HepG2 (cell line): ENCODE data around the gene JAK1. TPM values are rescaled to one million over a fixed set of nuclear protein-coding genes. Genes with fewer than 3 reads are reported as not detected.

Experiments used
- ATAC-seq: fragments of 200-7000 bp; cut with Tn5 transposase; 3 replicates; pipeline ENCODE4 v1.9.1; 2020; ENCODE audit warnings: mild to moderate bottlenecking, moderate library complexity
- BruUV-seq: library from RNA; stranded (reverse); fragments of 400-500 nt; replicated peaks from 2 replicates; lab custom pipeline; 2021; lab: Mats Ljungman, UMichigan
- CTCF ChIA-PET: fragments of 300-600 bp; formaldehyde crosslinking; extraction: SDS; loops from one replicate; lab custom pipeline; 2021; ENCODE audit warnings: low total read pairs, inconsistent platforms, low intra/inter-chr PET ratio; lab: Yijun Ruan, JAX
- POLR2A ChIA-PET: fragments of 350-600 bp; sonication (Branson Sonifier 250); formaldehyde crosslinking; loops from one replicate; lab custom pipeline; 2020; ENCODE audit warnings: antibody characterized with exemption, inconsistent platforms; lab: Yijun Ruan, JAX
- DNase-seq: peaks from one replicate; pipeline ENCODE4 v3.0.0-alpha.2; 2015; ENCODE audit warnings: low spot score
- FAIRE-seq: peaks from 3 replicates; lab custom pipeline; 2011; peaks lifted over from hg19 to GRCh38; lab: Jason Lieb, UNC
- H2AFZ ChIP-seq: one replicate; pipeline ENCODE4 v1.6.1; 2011; ENCODE audit warnings: low read length, inconsistent platforms
- H3K27ac ChIP-seq: fragments of 300-600 bp; 3 replicates; pipeline ENCODE4 v1.8.0; 2011; ENCODE audit warnings: mixed run types, mild to moderate bottlenecking, mixed read lengths, low read length, inconsistent platforms; ENCODE audit not compliant: insufficient read depth; ENCODE audit errors: extremely low read length
- H3K27me3 ChIP-seq, 2 experiments: fragments of 200-600 bp in 1 of 2; 2 replicates in 1 of 2; 3 replicates in 1 of 2; pipeline versions ENCODE4 v1.6.0 to v1.8.0; 2011; ENCODE audit warnings: low read length in 2 of 2, mild to moderate bottlenecking in 2 of 2, moderate library complexity in 2 of 2, inconsistent platforms in 1 of 2; ENCODE audit not compliant: insufficient read depth in 2 of 2, control insufficient read depth in 1 of 2
- H3K36me3 ChIP-seq, 2 experiments: fragments of 200-600 bp in 1 of 2; replicated peaks in 1 of 2; 2 replicates in 1 of 2; 3 replicates in 1 of 2; pipeline versions ENCODE4 v1.5.1 to v1.8.0; 2011; ENCODE audit warnings: low read length in 2 of 2, inconsistent platforms in 1 of 2; ENCODE audit not compliant: insufficient read depth in 2 of 2, control insufficient read depth in 1 of 2
- H3K4me1 ChIP-seq: 2 replicates; pipeline ENCODE4 v1.5.1; 2012; ENCODE audit warnings: low read length, inconsistent platforms; ENCODE audit not compliant: insufficient read depth
- H3K4me2 ChIP-seq: 2 replicates; pipeline ENCODE4 v1.6.0; 2011; ENCODE audit warnings: low read depth, low read length, inconsistent platforms
- H3K4me3 ChIP-seq, 3 experiments: fragments of 200-600 bp in 1 of 3; sonication (generic), shearing (Covaris generic) in 1 of 3; replicated peaks in 1 of 3; 2 replicates each; pipeline ENCODE4 v1.5.1; 2011 to 2016; ENCODE audit warnings: low read length in 3 of 3, inconsistent platforms in 2 of 3, low read depth in 2 of 3, mild to moderate bottlenecking in 2 of 3, control low read depth in 1 of 3, mixed read lengths in 1 of 3; ENCODE audit not compliant: insufficient read depth in 1 of 3
- H3K79me2 ChIP-seq: one replicate; pipeline ENCODE4 v1.6.1; 2011; ENCODE audit warnings: low read length, inconsistent platforms; ENCODE audit not compliant: insufficient read depth
- H3K9ac ChIP-seq: 2 replicates; pipeline ENCODE4 v1.6.0; 2011; ENCODE audit warnings: mild to moderate bottlenecking, low read depth, low read length, inconsistent platforms; ENCODE audit not compliant: insufficient read depth
- H3K9me3 ChIP-seq: 2 replicates; pipeline ENCODE4 v1.5.1; 2012; ENCODE audit warnings: mild to moderate bottlenecking, low read length
- H4K20me1 ChIP-seq: 2 replicates; pipeline ENCODE4 v1.6.0; 2011; ENCODE audit warnings: inconsistent platforms, mild to moderate bottlenecking, low read length, moderate library complexity; ENCODE audit not compliant: insufficient read depth
- CHCHD3 ChIP-seq: sonication (generic); formaldehyde crosslinking; IDR thresholded peaks from 2 replicates; pipeline ENCODE4 v1.8.0; 2022; ENCODE audit warnings: mild to moderate bottlenecking, missing genetic modification reagents, moderate library complexity
- HMGA1 ChIP-seq: sonication (generic); formaldehyde crosslinking; conservative IDR thresholded peaks from 2 replicates; pipeline ENCODE4 v1.4.0; 2020; ENCODE audit warnings: missing genetic modification reagents
- RFX1 ChIP-seq: fragments of 450-650 bp; IDR thresholded peaks from 2 replicates; pipeline ENCODE4 v1.6.1; 2017
- SOX5 ChIP-seq: IDR thresholded peaks from 2 replicates; pipeline ENCODE4 v1.6.1; 2016; ENCODE audit warnings: borderline replicate concordance
- TBX2 ChIP-seq: sonication (generic); formaldehyde crosslinking; IDR thresholded peaks from 2 replicates; pipeline ENCODE4 v1.5.0; 2020; ENCODE audit warnings: missing genetic modification reagents, mild to moderate bottlenecking, borderline replicate concordance
- ZFYVE20 ChIP-seq: sonication (generic); formaldehyde crosslinking; IDR thresholded peaks from 2 replicates; pipeline ENCODE4 v1.8.0; 2023; ENCODE audit warnings: low read depth, mild to moderate bottlenecking, moderate library complexity, missing genetic modification reagents, borderline replicate concordance
- ZGPAT ChIP-seq: IDR thresholded peaks from 2 replicates; pipeline ENCODE4 v1.6.1; 2016; ENCODE audit warnings: mild to moderate bottlenecking
- ZNF256 ChIP-seq: sonication (generic); formaldehyde crosslinking; conservative IDR thresholded peaks from 2 replicates; pipeline ENCODE4 v1.4.0; 2020; ENCODE audit warnings: missing genetic modification reagents
- ZNF414 ChIP-seq: sonication (generic); formaldehyde crosslinking; IDR thresholded peaks from 2 replicates; pipeline ENCODE4 v1.5.0; 2020; ENCODE audit warnings: missing genetic modification reagents
- ZNF878 ChIP-seq: sonication (generic); formaldehyde crosslinking; IDR thresholded peaks from 2 replicates; pipeline ENCODE4 v1.8.1; 2023; ENCODE audit warnings: mild to moderate bottlenecking, missing genetic modification reagents, moderate library complexity
- WGBS: methylation state at CpG from one replicate; pipeline ENCODE4 v1.1.6; 2017; ENCODE audit warnings: low lambda C conversion rate; 5-methylcytosine and 5-hydroxymethylcytosine counted together
- in situ Hi-C: cut with HindIII; loops from 2 replicates; pipeline ENCODE4 v1.10.0; 2017; ENCODE audit warnings: low pct_unique_long_range_greater_than_20kb; ENCODE audit not compliant: extremely low pct_ligation_motif_present
- intact Hi-C: fragments of 100-400 bp; cut with micrococcal nuclease; formaldehyde crosslinking; loops from one replicate; pipeline ENCODE4 v1.10.0; 2022; ENCODE audit not compliant: unreplicated experiment
- polyA plus RNA-seq, 8 experiments: library from polyadenylated mRNA; depleted of rRNA in 3 of 8; stranded (reverse) in 7 of 8; unstranded in 1 of 8; fragments of >200 nt; fragmentation: Illumina TruSeq in 4 of 8; extraction: Trizol in 4 of 8; gene quantifications; 2 replicates each; pipeline versions ENCODE4 v1.2.1 to v1.2.3, GENCODE V29; 2011 to 2016; ENCODE audit warnings: low read depth in 4 of 8, missing spikeins in 1 of 8, mixed read lengths in 1 of 8; ENCODE audit not compliant: insufficient read depth in 1 of 8
- total RNA-seq, 5 experiments: library from RNA; depleted of rRNA; stranded (reverse); fragments of >200 nt; fragmentation: Illumina TruSeq; extraction: Trizol; gene quantifications; 2 replicates each; pipeline ENCODE4 v1.2.3, GENCODE V29; 2016; ENCODE audit warnings: low read depth in 1 of 5
- TF ChIP-seq, protein P1 (sequence below): sonication (generic); formaldehyde crosslinking; IDR thresholded peaks from 2 replicates; pipeline ENCODE4 v1.4.0; 2020; ENCODE audit warnings: low read depth, mild to moderate bottlenecking, missing genetic modification reagents
- TF ChIP-seq, protein P2 (sequence below): sonication (generic); formaldehyde crosslinking; IDR thresholded peaks from 2 replicates; pipeline ENCODE4 v1.4.0; 2020; ENCODE audit warnings: missing genetic modification reagents

JAK1 gene
- total and polyA plus RNA-seq, 2 of the 13 experiments (the other 11 are each of a cell fraction or from before 2014, with no cell fraction given), result 23.9 to 42.4 TPM

DNA sequence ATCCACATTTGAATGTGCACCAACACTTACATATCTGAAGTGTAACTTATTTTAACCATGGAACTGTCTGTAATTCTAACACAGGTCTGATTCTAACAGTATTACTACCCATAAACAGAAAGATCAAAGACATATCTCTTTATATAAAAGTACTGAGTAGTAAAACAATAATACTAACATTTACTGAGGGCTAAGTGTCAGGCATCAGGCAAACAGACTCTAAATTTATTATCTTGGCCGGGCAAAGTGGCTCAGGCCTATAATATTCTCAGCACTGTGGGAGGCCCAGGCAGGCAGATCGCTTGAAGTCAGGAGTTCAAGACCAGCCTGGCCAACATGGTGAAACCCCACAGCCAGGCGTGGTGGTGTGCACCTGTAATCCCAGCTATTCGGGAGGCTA, 85.9 kb downstream of the JAK1 start:
- intact Hi-C loops, result no loop called here
- WGBS, result 96% methylated on average over 4 of the region's 4 CpGs

DNA sequence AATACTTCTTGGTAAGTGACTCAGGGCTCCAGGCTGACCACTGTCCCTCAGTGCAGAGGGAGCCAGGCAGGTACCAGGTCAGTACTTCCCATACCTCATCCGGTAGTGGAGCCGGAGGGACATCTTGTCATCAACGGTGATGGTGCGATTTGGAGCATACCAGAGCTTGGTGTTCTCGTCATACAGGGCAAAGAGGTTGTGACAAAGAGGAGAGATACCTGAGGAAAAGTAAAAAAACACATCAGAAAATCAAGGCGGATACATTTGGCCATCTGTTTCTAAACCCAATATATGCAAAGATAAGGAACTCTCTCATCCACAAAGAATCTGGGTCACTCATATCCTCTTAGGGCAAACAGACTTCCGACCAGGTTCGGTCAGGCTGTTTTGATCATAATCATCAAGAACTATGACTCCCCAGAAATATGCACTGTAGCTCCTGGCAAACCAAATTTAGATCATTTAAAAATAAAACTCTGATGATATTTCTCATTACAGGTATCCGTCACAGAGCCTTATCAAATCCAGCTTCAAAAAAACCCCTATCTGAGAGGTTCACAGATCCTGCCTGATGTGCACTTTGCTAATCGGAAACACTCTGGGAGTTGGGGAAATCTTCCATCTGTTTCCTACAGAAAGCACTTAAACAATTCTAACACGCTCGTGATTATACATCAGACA, 87.3 kb downstream of the JAK1 start:
- Histone ChIP-seq H3K9ac (no peak overlapping the region), H3K4me3 (no peak overlapping the region), H3K79me2 (no peaks in the 10 kb centered on the region), H2AFZ (no peak overlapping the region), H3K4me1 (0 out of 2 replicates have a peak, but pooled peaks cover 5% of the 10 kb centered on the region), H3K4me2 (no peak overlapping the region), H3K36me3 (peaks cover 23 to 61% of the 10 kb centered on the region in 2 experiments), H3K9me3 (no peaks in the 10 kb centered on the region), H4K20me1 (no peaks in the 10 kb centered on the region), H3K27ac (no peak overlapping the region), H3K27me3 (no peaks in the 10 kb centered on the region)
- FAIRE-seq, result no peak
- in situ Hi-C loops (no loop called here), intact Hi-C loops (no loop called here)
- ATAC-seq, result no peak
- ChIA-PET CTCF (no interaction called here), POLR2A (no interaction called here)
- no TSS peak for BruUV-seq
- WGBS, result 97% methylated on average over 12 of the region's 12 CpGs
- no peak for DNase-seq
- TF ChIP-seq ZNF878 (CRISPR knock-in tag) (no peak), SOX5 (CRISPR knock-in tag) (no peak), TBX2 (CRISPR knock-in tag) (no peak), ZGPAT (no peak), ZNF414 (CRISPR knock-in tag) (no peak), ZNF256 (CRISPR knock-in tag) (no peak), ZFYVE20 (CRISPR knock-in tag) (no peak), CHCHD3 (CRISPR knock-in tag) (no peak), HMGA1 (CRISPR knock-in tag) (no peak)
- TF ChIP-seq, protein P1, sequence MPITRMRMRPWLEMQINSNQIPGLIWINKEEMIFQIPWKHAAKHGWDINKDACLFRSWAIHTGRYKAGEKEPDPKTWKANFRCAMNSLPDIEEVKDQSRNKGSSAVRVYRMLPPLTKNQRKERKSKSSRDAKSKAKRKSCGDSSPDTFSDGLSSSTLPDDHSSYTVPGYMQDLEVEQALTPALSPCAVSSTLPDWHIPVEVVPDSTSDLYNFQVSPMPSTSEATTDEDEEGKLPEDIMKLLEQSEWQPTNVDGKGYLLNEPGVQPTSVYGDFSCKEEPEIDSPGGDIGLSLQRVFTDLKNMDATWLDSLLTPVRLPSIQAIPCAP, result no peak
- TF ChIP-seq, protein P2, sequence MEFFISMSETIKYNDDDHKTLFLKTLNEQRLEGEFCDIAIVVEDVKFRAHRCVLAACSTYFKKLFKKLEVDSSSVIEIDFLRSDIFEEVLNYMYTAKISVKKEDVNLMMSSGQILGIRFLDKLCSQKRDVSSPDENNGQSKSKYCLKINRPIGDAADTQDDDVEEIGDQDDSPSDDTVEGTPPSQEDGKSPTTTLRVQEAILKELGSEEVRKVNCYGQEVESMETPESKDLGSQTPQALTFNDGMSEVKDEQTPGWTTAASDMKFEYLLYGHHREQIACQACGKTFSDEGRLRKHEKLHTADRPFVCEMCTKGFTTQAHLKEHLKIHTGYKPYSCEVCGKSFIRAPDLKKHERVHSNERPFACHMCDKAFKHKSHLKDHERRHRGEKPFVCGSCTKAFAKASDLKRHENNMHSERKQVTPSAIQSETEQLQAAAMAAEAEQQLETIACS, result no peak

More for the DNA sequence above, 85.9 kb downstream of the JAK1 start:
- 0 out of 2 replicates have a peak, but pooled peaks cover 5% of the 10 kb centered on the region for H3K4me1 ChIP-seq
- ChIA-PET POLR2A (no interaction called here), CTCF (no interaction called here)
- H3K4me3 ChIP-seq, result no peak overlapping the region
- BruUV-seq, result no TSS peak
- no peak overlapping the region for H3K9ac ChIP-seq
- TF ChIP-seq RFX1 (no peak), HMGA1 (CRISPR knock-in tag) (no peak)
- DNase-seq (no peak), FAIRE-seq (no peak), ATAC-seq (no peak)
- H4K20me1 ChIP-seq, result no peaks in the 10 kb centered on the region
- no peak overlapping the region for H3K27ac ChIP-seq
- no peak overlapping the region for H3K4me2 ChIP-seq
- peaks cover 22 to 49% of the 10 kb centered on the region in 2 experiments for H3K36me3 ChIP-seq
- no peak overlapping the region for H2AFZ ChIP-seq
- H3K9me3 ChIP-seq, result no peaks in the 10 kb centered on the region
- in situ Hi-C loops, result no loop called here
- no peaks in the 10 kb centered on the region for H3K27me3 ChIP-seq
- H3K79me2 ChIP-seq, result no peaks in the 10 kb centered on the region
